Right lung (tissue), 10 donors: ENCODE data around the gene CCDC170. TPM values are rescaled to one million over a fixed set of nuclear protein-coding genes. Genes with fewer than 3 reads are reported as not detected.
"Not testable (repeated sequence)": the region's sequence is repeated elsewhere in the genome, so short reads cannot be mapped to it uniquely, and the experiment has no call there.

Source experiments
- DNase-seq, 2 donors: peaks; one replicate each; pipeline ENCODE4 v3.0.0-alpha.2; 2013
- long read RNA-seq, 8 donors: transcript quantifications; one replicate each; lab custom pipeline, GENCODE V29; 2026
- polyA plus RNA-seq, 5 donors: library from polyadenylated mRNA; unstranded; fragments of 120-200 nt; gene quantifications; one replicate each; pipeline versions ENCODE4 v1.2.1 to v1.2.3, GENCODE V29; 2013; ENCODE audit warnings: inconsistent platforms in 1 of 5, low replicate concordance in 1 of 5; ENCODE audit not compliant: insufficient read length in 5 of 5, insufficient read depth in 1 of 5

The CCDC170 gene, protein sequence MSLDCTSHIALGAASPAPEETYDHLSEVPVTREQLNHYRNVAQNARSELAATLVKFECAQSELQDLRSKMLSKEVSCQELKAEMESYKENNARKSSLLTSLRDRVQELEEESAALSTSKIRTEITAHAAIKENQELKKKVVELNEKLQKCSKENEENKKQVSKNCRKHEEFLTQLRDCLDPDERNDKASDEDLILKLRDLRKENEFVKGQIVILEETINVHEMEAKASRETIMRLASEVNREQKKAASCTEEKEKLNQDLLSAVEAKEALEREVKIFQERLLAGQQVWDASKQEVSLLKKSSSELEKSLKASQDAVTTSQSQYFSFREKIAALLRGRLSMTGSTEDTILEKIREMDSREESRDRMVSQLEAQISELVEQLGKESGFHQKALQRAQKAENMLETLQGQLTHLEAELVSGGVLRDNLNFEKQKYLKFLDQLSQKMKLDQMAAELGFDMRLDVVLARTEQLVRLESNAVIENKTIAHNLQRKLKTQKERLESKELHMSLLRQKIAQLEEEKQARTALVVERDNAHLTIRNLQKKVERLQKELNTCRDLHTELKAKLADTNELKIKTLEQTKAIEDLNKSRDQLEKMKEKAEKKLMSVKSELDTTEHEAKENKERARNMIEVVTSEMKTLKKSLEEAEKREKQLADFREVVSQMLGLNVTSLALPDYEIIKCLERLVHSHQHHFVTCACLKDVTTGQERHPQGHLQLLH
- 1 to 10 TPM; 2.8 to 8.7 (median 4.6) TPM for polyA plus RNA-seq
- long read RNA-seq, donor 1, full-length matches to known transcripts, result 2 of 2 reads
- long read RNA-seq, donor 1, partial matches to known transcripts, result 0 of 2 reads
- long read RNA-seq, donor 1, other reads (novel, unspliced or antisense), result 0 of 2 reads
- long read RNA-seq, donor 2, full-length matches to known transcripts, result 1 of 1 reads
- long read RNA-seq, donor 2, partial matches to known transcripts, result 0 of 1 reads
- long read RNA-seq, donor 2, other reads (novel, unspliced or antisense), result 0 of 1 reads
- long read RNA-seq, donor 3, full-length matches to known transcripts, result 1 of 1 reads
- long read RNA-seq, donor 3, partial matches to known transcripts, result 0 of 1 reads
- long read RNA-seq, donor 3, other reads (novel, unspliced or antisense), result 0 of 1 reads
- long read RNA-seq, donor 4, full-length matches to known transcripts, result 1 of 1 reads
- long read RNA-seq, donor 4, partial matches to known transcripts, result 0 of 1 reads
- long read RNA-seq, donor 4, other reads (novel, unspliced or antisense), result 0 of 1 reads
- long read RNA-seq, donor 5, result 0 reads
- long read RNA-seq, donor 6, result 0 reads
- long read RNA-seq, donor 7, full-length matches to known transcripts, result 3 of 3 reads
- long read RNA-seq, donor 7, partial matches to known transcripts, result 0 of 3 reads
- long read RNA-seq, donor 7, other reads (novel, unspliced or antisense), result 0 of 3 reads
- long read RNA-seq, donor 8, result 0 reads

DNA sequence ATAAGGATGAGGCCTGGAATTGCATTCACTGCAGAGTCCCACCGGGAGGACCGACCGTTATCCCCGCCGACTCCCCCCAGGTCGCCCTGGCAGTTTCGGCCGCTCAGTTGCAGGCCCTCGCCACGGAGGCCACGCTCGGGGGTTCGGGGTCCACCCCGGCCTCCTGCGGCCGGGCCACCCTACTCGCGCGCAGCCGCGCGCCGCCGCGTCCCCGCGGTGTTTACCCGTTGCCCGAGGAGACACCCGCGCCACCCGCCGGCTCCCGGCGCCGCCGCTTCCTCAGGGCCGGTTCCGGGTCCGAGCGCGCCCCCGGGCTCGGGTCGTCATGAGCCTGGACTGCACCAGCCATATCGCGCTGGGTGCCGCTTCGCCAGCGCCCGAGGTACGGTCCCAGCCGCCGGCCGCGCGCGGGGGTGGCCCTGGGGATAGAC lies at the start of gene CCDC170:
CCDC170 (plus strand) TSS at position 214 of the 431 bp plus-strand sequence; CDS start at position 326, 112 bp downstream.
- DNase-seq, result peak; percentile 60 to 65

DNA sequence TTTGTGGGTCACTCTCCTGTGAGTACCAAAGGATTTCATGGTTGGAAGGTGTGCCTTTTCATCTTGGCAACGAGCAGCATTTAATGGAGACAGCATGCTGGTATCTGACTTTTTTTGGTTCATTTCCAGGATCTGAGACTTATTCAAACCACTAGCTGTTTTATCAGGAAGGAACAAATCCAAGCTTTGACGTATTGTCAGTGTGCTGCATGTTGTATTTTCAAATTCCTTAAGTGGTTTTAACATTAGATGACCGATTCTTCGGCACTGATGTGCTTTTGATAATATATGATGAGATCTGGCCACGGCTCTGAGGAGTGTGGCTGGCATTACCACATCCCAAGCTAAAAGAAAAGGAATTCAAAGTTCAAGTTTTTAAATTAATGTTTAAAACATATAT lies 48.3 kb upstream of the CCDC170 start:
- DNase-seq, result no peak

DNA sequence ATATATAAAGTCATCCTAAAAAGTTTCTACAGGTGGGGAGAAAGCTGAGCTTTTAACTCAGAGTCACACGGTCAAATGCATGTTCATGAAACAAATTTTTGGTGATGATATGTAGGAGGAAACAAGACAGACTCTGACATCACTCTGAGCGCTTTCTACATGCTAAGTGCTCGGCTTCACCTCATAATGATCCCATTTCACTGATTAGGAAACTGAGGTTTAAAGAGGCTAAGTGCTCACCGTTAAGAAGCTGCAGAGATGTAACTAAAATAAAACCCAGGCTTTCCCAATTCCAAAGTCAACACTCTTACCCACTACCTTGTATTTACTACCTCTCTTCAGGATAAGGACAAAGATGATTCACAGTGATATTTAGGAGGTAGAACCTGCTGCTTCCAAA lies 46.6 kb upstream of the CCDC170 start:
- DNase-seq, result no peak

DNA sequence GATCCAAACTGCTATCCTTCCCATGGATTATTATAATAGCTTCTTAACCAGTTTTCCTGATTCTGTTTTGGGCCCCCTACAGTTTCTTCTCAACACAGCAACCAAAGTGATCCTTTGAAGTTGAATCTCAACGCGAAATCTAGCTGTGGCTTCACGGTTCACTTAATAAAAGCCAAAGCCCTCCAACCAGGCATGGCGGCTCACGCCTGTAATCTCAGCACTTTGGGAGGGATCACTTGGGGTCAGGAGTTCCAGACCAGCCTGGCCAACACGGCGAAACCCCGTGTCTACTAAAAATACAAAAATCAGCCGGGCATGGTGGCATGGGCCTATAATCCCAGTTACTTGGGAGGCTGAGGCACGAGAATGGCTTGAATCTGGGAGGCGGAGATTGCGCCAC lies 45.2 kb upstream of the CCDC170 start:
- no peak for DNase-seq

DNA sequence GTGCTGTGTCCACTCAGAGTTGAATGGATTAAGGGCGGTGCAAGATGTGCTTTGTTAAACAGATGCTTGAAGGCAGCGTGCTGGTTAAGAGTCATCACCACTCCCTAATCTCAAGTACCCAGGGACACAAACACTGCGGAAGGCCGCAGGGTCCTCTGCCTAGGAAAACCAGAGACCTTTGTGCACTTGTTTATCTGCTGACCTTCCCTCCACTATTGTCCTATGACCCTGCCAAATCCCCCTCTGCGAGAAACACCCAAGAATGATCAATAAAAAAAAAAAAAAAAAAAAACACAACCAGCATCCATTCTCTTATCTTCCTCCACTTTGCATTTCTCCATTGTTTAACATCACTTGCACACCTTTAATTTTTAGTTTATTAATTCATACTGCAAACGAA lies 42.9 kb upstream of the CCDC170 start:
- not testable (repeated sequence) for DNase-seq

DNA sequence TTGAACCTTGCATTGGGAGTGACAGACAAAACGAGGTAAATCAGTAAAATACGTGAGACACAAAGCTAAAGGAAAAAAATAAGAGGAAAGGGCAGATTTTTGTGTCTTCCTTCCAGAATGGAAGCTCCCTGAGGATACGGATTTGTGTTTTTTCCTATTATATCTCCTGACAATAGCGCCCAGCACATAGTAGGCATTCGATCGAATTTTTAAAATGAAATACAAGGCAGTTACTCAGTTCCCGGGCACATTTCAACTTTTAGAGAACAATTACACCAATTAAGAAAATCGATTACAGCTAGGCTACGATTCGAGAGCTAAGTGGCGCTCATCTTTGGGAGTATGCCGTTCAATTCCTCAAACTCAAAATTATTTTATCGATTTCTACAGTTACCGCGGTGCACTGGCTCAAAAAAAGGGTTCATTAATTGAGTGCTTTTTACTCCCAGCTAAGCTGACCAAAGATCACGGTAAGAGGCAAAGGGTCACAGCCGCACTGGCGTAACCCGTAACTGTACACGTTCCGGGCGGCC lies 42.3 kb upstream of the CCDC170 start:
- DNase-seq, result no peak

DNA sequence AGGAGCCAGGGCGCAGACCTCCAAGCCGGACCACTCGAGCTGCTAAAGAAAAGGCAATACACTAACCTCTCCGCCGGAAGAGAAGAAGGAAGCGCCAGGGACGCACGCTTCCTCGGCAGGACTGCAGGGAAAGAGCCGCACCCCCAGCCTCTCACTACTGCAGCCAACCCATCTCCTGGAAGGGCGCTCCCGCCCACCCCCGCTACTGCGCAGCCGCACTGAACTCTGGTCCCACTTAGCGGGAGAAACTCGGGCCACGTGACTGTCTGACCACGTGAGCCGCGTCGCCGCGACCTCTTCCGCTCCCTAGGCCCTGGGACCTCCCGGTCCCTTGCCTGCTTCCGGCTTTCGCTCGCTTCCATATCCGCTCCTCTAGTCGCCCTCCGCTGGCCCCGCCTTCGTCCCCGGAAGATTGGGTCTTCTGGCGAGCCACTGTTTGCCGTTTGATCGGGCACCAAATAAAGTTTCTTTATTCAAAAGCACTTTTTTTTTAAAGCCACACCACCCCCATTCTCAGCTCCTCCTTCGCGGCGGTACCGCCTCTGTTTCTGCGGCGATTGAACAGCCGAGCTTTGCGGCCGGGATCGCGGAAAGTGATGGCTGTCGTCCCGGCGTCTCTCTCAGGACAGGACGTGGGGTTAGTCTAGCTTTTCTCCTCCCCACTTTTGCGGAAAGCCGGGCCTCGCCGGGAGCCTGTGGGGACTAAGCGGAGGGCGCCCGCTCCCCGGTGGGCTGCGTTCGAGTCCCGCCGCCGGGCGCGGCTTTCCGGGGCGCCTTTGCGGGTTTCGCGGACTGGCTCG lies 41.7 kb upstream of the CCDC170 start, which contains the start of gene RMND1:
RMND1 (minus strand) TSS at position 177 of the 800 bp plus-strand sequence. CDS start 6,315 bp downstream, outside the sequence.
- DNase-seq, result peak; percentile 100

DNA sequence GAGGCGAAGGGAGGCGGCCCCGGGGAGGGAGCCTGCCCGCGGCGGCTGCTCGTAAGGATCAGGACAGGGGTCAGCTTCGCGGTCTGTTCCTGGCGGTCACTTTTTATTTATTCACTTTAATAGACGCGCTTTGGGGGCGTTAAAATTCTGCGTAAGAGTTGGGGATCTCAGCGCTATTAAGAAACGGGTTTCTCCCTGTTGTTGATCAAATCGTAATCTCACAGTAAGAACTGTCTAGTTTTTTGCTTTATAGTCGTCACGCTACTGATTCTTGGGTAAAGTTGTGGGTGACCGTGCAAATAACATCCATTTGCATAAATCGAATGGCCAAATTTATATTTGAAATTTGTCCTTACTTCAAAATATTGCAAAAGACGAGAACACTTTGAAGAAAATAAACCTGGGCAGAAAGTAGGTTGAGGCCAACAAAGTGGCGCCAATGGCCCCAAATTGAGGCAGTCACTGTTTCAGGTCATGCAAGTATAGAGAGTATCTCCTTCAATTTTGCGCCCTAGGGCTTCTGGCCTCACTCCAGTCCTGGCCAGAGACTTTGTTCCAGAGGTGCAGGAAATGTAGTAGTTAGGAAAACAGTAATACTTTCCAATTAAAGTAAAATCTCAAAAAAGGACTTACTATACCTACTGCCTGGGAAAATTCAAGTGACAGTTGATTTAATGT lies 40.9 kb upstream of the CCDC170 start:
- peak; percentile 10 to 16 for DNase-seq

DNA sequence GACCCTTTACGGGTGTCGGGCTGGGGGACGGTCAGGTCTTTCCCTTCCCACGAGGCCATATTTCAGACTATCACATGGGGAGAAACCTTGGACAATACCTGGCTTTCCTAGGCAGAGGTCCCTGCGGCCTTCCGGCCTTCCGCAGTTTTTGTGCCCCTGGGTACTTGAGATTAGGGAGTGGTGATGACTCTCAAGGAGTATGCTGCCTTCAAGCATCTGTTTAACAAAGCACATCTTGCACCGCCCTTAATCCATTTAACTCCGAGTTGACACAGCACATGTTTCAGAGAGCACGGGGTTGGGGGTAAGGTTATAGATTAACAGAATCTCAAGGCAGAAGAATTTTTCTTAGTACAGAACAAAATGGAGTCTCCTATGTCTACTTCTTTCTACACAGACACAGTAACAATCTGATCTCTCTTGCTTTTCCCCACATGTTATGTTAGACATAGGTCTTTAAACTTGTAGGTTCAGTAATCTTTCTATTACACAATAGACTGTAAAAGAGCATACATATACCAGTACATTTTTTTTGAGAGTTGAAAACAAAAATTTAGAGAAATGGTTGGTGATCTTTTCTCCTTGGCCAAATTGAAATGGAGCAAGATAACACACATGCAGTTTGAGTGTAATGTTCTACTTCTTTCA lies 37.9 kb upstream of the CCDC170 start:
- DNase-seq, result not testable (repeated sequence)

DNA sequence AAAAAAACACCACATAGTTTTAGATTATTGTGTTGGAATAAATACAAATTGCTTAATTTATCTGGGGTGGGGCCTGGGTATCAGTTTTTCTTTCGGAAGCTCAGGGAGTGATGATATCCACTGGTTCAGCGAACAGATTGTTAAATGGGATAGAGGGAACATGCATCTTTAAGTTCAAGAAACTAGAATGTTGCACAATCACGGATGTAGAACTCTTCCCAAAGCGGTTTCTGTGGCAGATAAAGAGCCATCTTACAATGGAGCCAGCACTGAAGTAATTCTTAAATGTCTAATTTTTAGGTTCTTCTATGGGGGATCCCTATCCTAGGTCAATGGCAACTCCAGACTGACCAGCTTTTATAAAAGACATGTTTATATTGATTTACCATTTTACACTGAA lies 32.1 kb upstream of the CCDC170 start:
- no peak for DNase-seq

DNA sequence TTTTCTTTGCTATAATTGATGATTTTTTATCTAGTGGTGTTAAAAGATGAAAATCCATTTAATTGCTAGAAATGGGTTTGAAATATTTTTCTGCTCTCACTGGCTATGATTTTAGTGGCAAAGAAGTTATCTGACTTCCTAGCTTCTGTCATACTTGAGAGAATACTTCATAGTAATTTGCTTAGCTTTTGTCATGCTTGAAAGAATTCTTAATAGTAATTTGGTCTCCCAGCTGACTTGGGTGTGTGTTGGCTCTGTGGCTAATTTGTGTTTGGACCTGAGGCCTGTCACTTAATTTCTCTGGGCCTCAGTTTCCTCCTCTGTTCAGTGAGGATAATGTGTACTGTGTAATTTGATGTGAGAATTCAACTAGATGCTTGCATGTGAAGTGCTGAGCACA lies 29.1 kb upstream of the CCDC170 start:
- DNase-seq, result no peak

DNA sequence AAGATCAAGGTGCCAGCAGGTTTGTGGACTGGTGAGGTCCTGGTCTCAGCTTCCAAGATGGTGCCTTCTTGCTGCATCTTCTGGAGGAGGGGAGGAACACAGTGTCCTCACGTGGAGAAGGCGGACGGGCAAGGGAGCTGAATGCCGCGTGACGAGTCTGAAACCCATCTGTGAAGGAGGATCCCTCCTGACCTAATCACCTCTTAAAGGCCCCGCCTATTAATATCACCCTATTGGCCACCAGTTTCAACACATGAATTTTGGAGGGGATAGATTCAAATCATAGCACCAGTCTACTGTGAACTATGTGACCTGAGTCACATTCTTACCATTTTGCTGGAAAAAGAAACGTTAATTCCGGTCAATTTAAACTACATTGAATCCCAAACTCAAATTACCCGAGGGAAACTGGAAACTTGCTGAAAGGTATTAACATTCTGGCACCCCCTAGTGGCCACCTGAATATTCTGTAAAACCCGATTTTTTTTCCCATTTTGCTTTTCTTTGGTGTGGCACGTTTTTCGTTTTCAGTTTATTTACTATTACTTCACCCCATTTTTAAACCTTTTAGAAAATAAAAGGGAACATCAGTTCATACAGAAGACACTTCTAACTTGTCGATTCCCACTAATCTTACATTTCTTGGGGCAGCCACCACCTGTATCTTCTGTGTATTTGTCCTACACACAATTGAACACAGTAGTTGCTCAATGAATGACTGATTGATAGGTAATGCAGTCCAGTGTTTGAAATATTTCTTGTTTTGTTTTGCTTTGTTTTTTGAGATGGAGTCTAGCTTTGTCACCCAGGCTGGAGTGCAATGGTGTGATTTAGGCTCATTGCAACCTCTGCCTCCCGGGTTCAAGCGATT lies 17.9 kb upstream of the CCDC170 start:
- DNase-seq, result peak in 1 of 2 donors; percentile 40

DNA sequence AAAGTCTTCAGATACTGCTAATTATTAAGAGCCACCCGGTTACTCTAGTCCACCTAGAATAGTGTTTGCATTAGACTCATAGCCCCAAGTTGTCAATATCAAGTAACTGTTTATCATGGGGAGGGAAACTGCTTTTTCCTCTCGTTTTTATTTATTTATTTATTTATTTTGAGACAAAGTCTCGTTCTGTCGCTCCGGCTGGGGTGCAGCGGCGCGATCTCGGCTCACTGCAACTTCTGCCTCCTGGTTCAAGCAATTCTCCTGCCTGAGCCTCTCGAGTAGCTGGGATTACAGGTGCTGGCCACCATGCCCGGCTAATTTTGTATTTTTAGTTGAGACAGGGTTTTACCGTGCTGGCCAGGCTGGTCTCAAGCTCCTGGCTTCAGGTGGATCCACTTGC lies 16.1 kb upstream of the CCDC170 start:
- no peak for DNase-seq

DNA sequence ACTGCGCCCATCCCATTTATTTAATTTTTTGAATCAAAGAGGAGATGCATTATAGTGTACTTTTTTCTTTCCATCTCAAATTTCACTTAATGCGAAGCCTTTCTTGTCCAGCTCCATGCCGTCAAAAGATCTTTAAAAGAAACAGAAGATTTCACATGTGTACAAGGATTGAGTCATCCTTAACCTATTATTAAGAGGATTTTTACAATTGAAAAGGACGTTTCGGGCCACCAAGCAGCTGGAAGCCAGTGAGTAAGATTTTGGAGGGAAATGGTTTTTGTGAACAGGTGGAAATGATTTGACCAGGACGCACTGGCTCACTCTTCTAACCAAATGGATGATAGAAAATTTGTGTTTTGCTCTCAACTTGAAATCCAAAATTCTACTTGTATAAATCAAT lies 15.1 kb upstream of the CCDC170 start:
- DNase-seq, result no peak

DNA sequence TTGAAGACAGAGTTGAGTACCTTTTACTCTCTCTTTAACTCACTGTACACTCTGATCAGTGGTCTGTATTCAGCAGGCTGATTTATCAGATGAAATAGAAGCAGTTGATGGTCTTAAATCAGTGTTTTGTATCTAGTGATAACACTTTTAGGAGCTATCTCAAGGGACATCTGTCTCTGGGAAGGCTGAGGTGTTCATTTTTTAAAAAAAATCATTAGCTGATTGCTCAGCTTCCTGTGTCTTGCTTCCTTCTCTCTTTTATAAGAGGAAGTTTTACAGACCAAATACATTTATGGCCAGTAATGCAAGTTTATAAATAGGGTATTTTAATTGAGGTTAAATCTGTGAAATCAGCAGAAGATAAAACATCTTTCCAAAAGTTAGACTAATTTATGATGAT lies 12.0 kb upstream of the CCDC170 start:
- DNase-seq, result no peak

DNA sequence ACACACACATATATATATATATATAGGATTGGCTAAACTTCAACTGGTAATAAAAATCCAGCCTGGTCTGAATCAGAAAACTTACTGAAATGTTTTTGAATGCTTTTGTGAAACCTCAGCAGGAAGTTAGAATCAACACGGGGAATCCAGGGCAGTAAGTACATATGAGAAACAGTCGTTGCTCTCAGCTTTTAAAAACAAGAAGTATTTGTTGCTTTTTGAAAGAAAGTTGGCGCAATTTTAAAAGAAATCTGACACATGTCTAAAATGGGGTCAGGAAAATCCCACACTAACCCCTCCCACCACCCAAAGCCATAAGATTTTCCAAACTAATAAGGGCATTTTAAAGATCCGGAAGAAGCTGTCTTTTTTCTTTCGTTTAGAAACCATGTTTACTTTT lies 11.5 kb upstream of the CCDC170 start:
- peak; percentile 30 to 37 for DNase-seq

DNA sequence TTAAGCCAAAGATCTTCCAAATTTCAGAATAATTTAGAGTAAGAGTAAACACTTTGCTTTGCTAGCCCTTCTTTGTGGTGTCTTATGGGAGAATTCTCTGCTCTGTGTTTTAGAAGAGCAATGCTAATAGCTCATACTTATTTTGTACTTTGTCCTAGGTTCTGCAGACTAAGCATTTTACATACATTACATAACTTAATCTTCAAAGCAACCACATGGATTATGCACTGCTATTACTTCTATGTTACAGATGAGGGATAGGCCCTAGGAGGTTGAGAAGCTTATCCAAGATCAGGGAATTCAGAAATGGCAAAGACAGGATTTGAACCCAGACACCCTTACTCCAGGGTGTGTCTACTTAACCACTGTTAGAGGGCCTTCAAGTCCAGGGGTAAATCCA lies 9.8 kb upstream of the CCDC170 start:
- no peak for DNase-seq

DNA sequence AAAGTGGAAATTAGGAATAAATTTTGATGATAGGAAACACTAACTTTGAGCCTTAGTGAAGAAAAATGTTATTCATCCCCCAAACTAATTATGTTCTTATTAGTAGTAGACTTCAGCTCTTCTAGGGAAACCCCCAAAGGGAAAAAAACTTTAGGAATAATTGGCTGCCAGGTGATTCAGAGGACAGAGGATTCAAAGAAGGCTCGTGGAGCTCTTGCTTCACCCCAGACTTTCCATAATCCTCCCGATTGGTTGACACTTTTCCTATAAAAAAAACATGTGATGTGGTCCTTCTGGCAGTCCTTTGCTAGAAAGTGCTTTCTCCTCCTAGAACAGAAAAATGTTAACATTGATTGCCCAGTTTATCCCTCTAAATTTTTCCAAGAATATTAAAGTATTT lies 5.6 kb upstream of the CCDC170 start:
- DNase-seq, result no peak
